HG03095 (cell line): ENCODE results near the gene BAHCC1.
"Not testable (repeated sequence)": the region's sequence is repeated elsewhere in the genome, so short reads cannot be mapped to it uniquely, and the experiment has no call there.

Experiments
- ATAC-seq: cut with Tn5 transposase; IDR thresholded peaks from one replicate; pipeline ENCODE4 v1.9.1; 2021; ENCODE audit warnings: moderate library complexity; ENCODE audit not compliant: unreplicated experiment

The BAHCC1 gene

GRCh38 chr17:81425716-81426392 is 30.6 kb downstream of the BAHCC1 start:
- not testable (repeated sequence) for ATAC-seq

GRCh38 chr17:81426393-81427172 is 31.3 kb downstream of the BAHCC1 start:
- no peak for ATAC-seq

GRCh38 chr17:81427173-81428120 is 32.2 kb downstream of the BAHCC1 start:
- ATAC-seq: no peak

- no peak for ATAC-seq
These were observed 32.9 kb downstream of the BAHCC1 start for GRCh38 chr17:81428121-81428515.

GRCh38 chr17:81428516-81428915 is 33.3 kb downstream of the BAHCC1 start:
- no peak for ATAC-seq

- no peak for ATAC-seq
These were observed 33.9 kb downstream of the BAHCC1 start for GRCh38 chr17:81428948-81429774.

- ATAC-seq: no peak
These were observed 34.7 kb downstream of the BAHCC1 start for GRCh38 chr17:81429821-81430551.

GRCh38 chr17:81431545-81432482 is 36.6 kb downstream of the BAHCC1 start:
- ATAC-seq: no peak

GRCh38 chr17:81432941-81433340 is 37.7 kb downstream of the BAHCC1 start:
- ATAC-seq: no peak

GRCh38 chr17:81433656-81434055 is 38.4 kb downstream of the BAHCC1 start:
- ATAC-seq: no peak

GRCh38 chr17:81434072-81434471 is 38.8 kb downstream of the BAHCC1 start:
- no peak for ATAC-seq

GRCh38 chr17:81434681-81435417 is 39.6 kb downstream of the BAHCC1 start:
- no peak for ATAC-seq

GRCh38 chr17:81435652-81436293 is 40.5 kb downstream of the BAHCC1 start:
- ATAC-seq: no peak

GRCh38 chr17:81436294-81436849 is 41.1 kb downstream of the BAHCC1 start:
- ATAC-seq: no peak

- ATAC-seq: no peak
These were observed 42.0 kb downstream of the BAHCC1 start for GRCh38 chr17:81437191-81437651.

GRCh38 chr17:81438007-81438659 is 42.9 kb downstream of the BAHCC1 start:
- no peak for ATAC-seq

- no peak for ATAC-seq
These were observed 43.4 kb downstream of the BAHCC1 start for GRCh38 chr17:81438688-81439087.
